ENCODE data around the gene USE1. TPM values are rescaled to one million over a fixed set of nuclear protein-coding genes. Genes with fewer than 3 reads are reported as not detected.

The USE1 gene
- total and polyA plus RNA-seq, 2 of the 4 experiments (the other 2 are of a cell fraction): 17.2 to 24.2 TPM

- no peak for TF ChIP-seq NFE2L2 (IDR thresholded peaks at IDR 0.05; ENCODE audit: low read depth, low read length)
Measured at GRCh38 chr19:17248011-17248776, 33.0 kb downstream of the USE1 start (continued).

- H4K20me1 ChIP-seq (ENCODE audit: insufficient read depth, low read length): no peaks in the 10 kb centered on the region
- DNase-seq (no peak), ATAC-seq (ENCODE audit: low read depth) (no peak)
- no peak overlapping the region for H3K4ac ChIP-seq (ENCODE audit: low read depth, low read length)
- dilution Hi-C loops (cut with HindIII; ENCODE audit: low sequenced_read_pairs, unreplicated experiment) (no loop called here), in situ Hi-C loops (cut with MboI; ENCODE audit: low sequenced_read_pairs) (no loop called here), intact Hi-C loops (cut with micrococcal nuclease) (no loop called here)
- H3K79me1 ChIP-seq (ENCODE audit: low read depth in 1 of 2, low read length in 2 of 2): peaks cover 0 to 4% of the 10 kb centered on the region in 2 experiments; a peak in 1 of 4 replicates
- H2BK15ac ChIP-seq (ENCODE audit: low read depth, low read length): no peak overlapping the region
- no peak overlapping the region for H4K5ac ChIP-seq (ENCODE audit: low read depth, low read length)
- H2BK20ac ChIP-seq (ENCODE audit: low read depth, low read length): no peak overlapping the region
- H3K14ac ChIP-seq (replicated peaks; ENCODE audit: low read depth, low read length): no peak overlapping the region
- H3K9me3 ChIP-seq (ENCODE audit: control insufficient read depth, insufficient read depth, low read length): no peaks in the 10 kb centered on the region
- peak overlapping the region; percentile 63; the same call in 1 of the 2 replicates for H2AK5ac ChIP-seq (ENCODE audit: low read depth, low read length)
- no peak overlapping the region for H3K23ac ChIP-seq (ENCODE audit: low read depth, low read length)
- no peak overlapping the region for H2BK5ac ChIP-seq (ENCODE audit: low read depth, low read length, poor library complexity, severe bottlenecking)
- H3K9ac ChIP-seq (ENCODE audit: low read depth, low read length): no peak overlapping the region
- no peak overlapping the region for H3K56ac ChIP-seq (ENCODE audit: extremely low read depth, insufficient read depth, low read length)
- no peak overlapping the region for H3K4me2 ChIP-seq (ENCODE audit: low read depth, low read length)
- POLR2A ChIA-PET (ENCODE audit: unreplicated experiment): no interaction called here
- no TSS peak for BruUV-seq (replicated peaks)
- H3K4me1 ChIP-seq (ENCODE audit: control insufficient read depth, insufficient read depth, low read length): peaks cover 8% of the 10 kb centered on the region
- no peaks in the 10 kb centered on the region; the same call in 1 of the 2 replicates for H3K27me3 ChIP-seq (ENCODE audit: control insufficient read depth, insufficient read depth, low read length)
- no peak overlapping the region for H3K27ac ChIP-seq (ENCODE audit: insufficient read depth, low read length)
- H4K8ac ChIP-seq (ENCODE audit: low read depth in 2 of 2, low read length in 2 of 2): no peak overlapping the region
- no peak for TF ChIP-seq CEBPB (IDR thresholded peaks at IDR 0.05; ENCODE audit: low read depth, low read length)
- no peak for TF ChIP-seq CHD1 (IDR thresholded peaks at IDR 0.05; ENCODE audit: low read depth, low read length)
- no peak for TF ChIP-seq SMC3 (IDR thresholded peaks at IDR 0.05; ENCODE audit: low read depth, low read length)
- TF ChIP-seq RAD21 (IDR thresholded peaks at IDR 0.05; ENCODE audit: low read length): no peak
- no peak for TF ChIP-seq CTCF (conservative IDR thresholded peaks at IDR 0.05; ENCODE audit: low read depth, low read length)
- TF ChIP-seq MAZ (IDR thresholded peaks at IDR 0.05; ENCODE audit: borderline replicate concordance, low read depth, low read length): no peak
- 95% methylated on average over 7 of the region's 15 CpGs; no CpG with 5 or more reads in 1 of the 2 experiments for WGBS, 2 experiments (ENCODE audit: extremely low coverage in 2 of 2, insufficient read length in 1 of 2)
- no peak overlapping the region for H3K4me3 ChIP-seq (ENCODE audit: insufficient read depth, low read depth, low read length)
- CTCF ChIA-PET: no interaction called here
- peak overlapping the region; percentile 23 for H2AK9ac ChIP-seq (replicated peaks; ENCODE audit: low read depth, low read length, poor library complexity)
- H3K9me1 ChIP-seq (ENCODE audit: insufficient read depth, low read length): 0 out of 2 replicates have a peak, but pooled peaks cover 2% of the 10 kb centered on the region
- no peak overlapping the region for H2BK120ac ChIP-seq (ENCODE audit: low read depth, low read length)
- no peak overlapping the region for H3K18ac ChIP-seq (ENCODE audit: low read depth, low read length)
- H3K36me3 ChIP-seq (ENCODE audit: control insufficient read depth, insufficient read depth, low read length): no peaks in the 10 kb centered on the region
- H4K91ac ChIP-seq (ENCODE audit: insufficient read depth, low read depth, low read length): no peak overlapping the region
- H2AFZ ChIP-seq (replicated peaks; ENCODE audit: low read length, poor library complexity): peak overlapping the region; percentile 63
Measured at GRCh38 chr19:17249887-17250548, 34.9 kb downstream of the USE1 start.

All from IMR-90 (cell line).